ENCODE measurements around the gene ADPGK.

Gene ADPGK

GRCh38 chr15:72764656-72765055 lies 18.9 kb downstream of the ADPGK start:
- Histone ChIP-seq H2AFZ (ENCODE audit: low read depth, low read length) (no peak overlapping the region), H3K4me1 (ENCODE audit: control insufficient read depth, insufficient read depth, low read depth, low read length) (no peaks in the 10 kb centered on the region), H3K14ac (ENCODE audit: low read length in 2 of 2) (no peak overlapping the region), H3K4me2 (ENCODE audit: low read length, poor library complexity, severe bottlenecking) (no peak overlapping the region), H4K8ac (ENCODE audit: low read length) (no peak overlapping the region), H4K91ac (ENCODE audit: low read length) (no peak overlapping the region), H3K9ac (ENCODE audit: low read length) (no peak overlapping the region), H3K4ac (ENCODE audit: low read depth in 1 of 2, low read length in 2 of 2) (no peak overlapping the region), H3K27ac (ENCODE audit: low read length, poor library complexity, severe bottlenecking) (no peak overlapping the region), H2BK5ac (ENCODE audit: low read depth, low read length, poor library complexity, severe bottlenecking) (no peak overlapping the region), H2BK12ac (ENCODE audit: low read length in 2 of 2) (no peak overlapping the region), H3K4me3 (ENCODE audit: insufficient read depth in 1 of 2, low read depth in 1 of 2, low read length in 2 of 2) (no peak overlapping the region), H3K23ac (ENCODE audit: low read length in 2 of 2) (no peak overlapping the region), H2BK15ac (ENCODE audit: low read depth, poor library complexity, severe bottlenecking) (no peak overlapping the region), H3K36me3 (ENCODE audit: control insufficient read depth in 1 of 2, insufficient read depth in 2 of 2, low read depth in 1 of 2, low read length in 2 of 2) (peaks cover 28 to 87% of the 10 kb centered on the region in 2 experiments), H2BK120ac (ENCODE audit: low read depth, low read length) (no peak overlapping the region), H3K18ac (ENCODE audit: low read depth in 1 of 2, low read length in 2 of 2) (no peak overlapping the region), H2AK5ac (ENCODE audit: low read length, severe bottlenecking) (no peak overlapping the region), H3K27me3 (ENCODE audit: control insufficient read depth in 1 of 2, insufficient read depth in 1 of 2, low read length in 2 of 2) (no peaks in the 10 kb centered on the region), H3K79me1 (replicated peaks; ENCODE audit: low read length, poor library complexity, severe bottlenecking) (peaks cover 23% of the 10 kb centered on the region), H3K9me3 (ENCODE audit: control insufficient read depth, low read length) (peaks cover 26% of the 10 kb centered on the region)
- no peak for DNase-seq
- 100% methylated on average over 2 of the region's 3 CpGs for WGBS

DNA sequence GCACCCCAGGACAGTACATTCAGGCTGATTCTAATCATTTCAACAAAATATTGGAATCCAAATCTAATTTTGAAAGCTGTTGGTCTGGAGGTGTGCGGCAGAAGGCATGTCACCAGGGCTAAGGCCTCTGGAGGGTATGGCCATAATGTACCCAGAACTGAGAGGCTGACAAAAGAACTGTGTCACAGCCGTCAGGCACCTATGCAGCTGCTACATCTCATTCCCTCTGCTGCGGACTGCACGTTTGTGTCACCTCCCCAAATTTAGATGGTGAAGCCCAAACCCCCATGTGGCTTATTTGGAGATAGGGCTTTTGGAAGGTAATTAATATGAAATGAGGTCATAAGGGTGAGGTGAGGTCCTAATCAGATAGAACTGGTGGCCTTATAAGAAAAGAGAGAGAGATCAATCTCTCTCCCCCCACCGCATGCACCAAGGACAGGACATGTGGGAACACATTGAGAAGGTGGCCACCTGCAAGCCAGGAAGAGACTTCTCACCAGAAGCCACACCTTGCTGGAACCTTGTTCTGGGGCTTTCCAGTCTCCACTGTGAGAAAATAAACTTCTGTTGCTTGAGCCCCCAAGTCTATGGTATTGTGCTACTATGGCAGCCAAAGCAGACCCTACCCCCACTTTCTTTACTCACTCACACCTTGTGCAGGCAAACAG lies 22.8 kb downstream of the ADPGK start:
- H4K91ac ChIP-seq (ENCODE audit: low read length), result no peak overlapping the region
- H3K9ac ChIP-seq (ENCODE audit: low read length), result no peak overlapping the region
- H3K27ac ChIP-seq (ENCODE audit: low read length, poor library complexity, severe bottlenecking), result no peak overlapping the region
- H2AFZ ChIP-seq (ENCODE audit: low read depth, low read length), result no peak overlapping the region
- H3K14ac ChIP-seq (ENCODE audit: low read length in 2 of 2), result no peak overlapping the region
- H3K4me1 ChIP-seq (ENCODE audit: control insufficient read depth, insufficient read depth, low read depth, low read length), result peaks cover 2% of the 10 kb centered on the region
- H2BK15ac ChIP-seq (ENCODE audit: low read depth, poor library complexity, severe bottlenecking), result no peak overlapping the region
- no peak overlapping the region for H3K18ac ChIP-seq (ENCODE audit: low read depth in 1 of 2, low read length in 2 of 2)
- H3K36me3 ChIP-seq (ENCODE audit: control insufficient read depth in 1 of 2, insufficient read depth in 2 of 2, low read depth in 1 of 2, low read length in 2 of 2), result peaks cover 26 to 62% of the 10 kb centered on the region in 2 experiments
- peaks cover 26% of the 10 kb centered on the region for H3K79me1 ChIP-seq (replicated peaks; ENCODE audit: low read length, poor library complexity, severe bottlenecking)
- no peak overlapping the region for H3K4ac ChIP-seq (ENCODE audit: low read depth in 1 of 2, low read length in 2 of 2)
- no peak overlapping the region for H4K8ac ChIP-seq (ENCODE audit: low read length)
- no peak overlapping the region for H2BK5ac ChIP-seq (ENCODE audit: low read depth, low read length, poor library complexity, severe bottlenecking)
- no peak for DNase-seq
- no peak overlapping the region for H2BK12ac ChIP-seq (ENCODE audit: low read length in 2 of 2)
- H3K27me3 ChIP-seq (ENCODE audit: control insufficient read depth in 1 of 2, insufficient read depth in 1 of 2, low read length in 2 of 2), result no peaks in the 10 kb centered on the region
- H3K23ac ChIP-seq (ENCODE audit: low read length in 2 of 2), result no peak overlapping the region
- H2BK120ac ChIP-seq (ENCODE audit: low read depth, low read length), result no peak overlapping the region
- WGBS, result 95% methylated on average over 5 of the region's 5 CpGs
- no peak overlapping the region for H2AK5ac ChIP-seq (ENCODE audit: low read length, severe bottlenecking)
- no peaks in the 10 kb centered on the region for H3K9me3 ChIP-seq (ENCODE audit: control insufficient read depth, low read length)
- H3K4me2 ChIP-seq (ENCODE audit: low read length, poor library complexity, severe bottlenecking), result no peak overlapping the region
- H3K4me3 ChIP-seq (ENCODE audit: insufficient read depth in 1 of 2, low read depth in 1 of 2, low read length in 2 of 2), result no peak overlapping the region

DNA sequence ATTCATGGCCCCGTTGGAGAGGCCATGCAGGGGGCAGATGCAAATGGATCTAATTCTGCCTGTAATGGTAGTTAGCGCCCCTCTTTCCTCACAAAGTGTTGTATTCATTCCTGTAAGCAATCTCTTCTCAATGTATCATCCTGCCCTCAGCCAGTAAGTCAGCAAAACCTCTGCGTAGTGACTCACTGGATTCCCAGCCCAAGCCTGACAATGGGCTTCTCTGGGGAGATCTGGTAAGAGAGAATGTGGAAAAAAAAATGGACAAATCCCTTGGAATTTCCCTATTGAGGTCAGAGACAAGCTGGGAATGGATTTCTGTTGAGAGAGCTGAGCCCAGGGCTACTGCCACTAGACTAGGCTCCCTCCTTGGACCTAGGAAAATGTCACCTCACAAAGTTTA lies 25.4 kb downstream of the ADPGK start:
- no peak overlapping the region for H4K8ac ChIP-seq (ENCODE audit: low read length)
- H2BK15ac ChIP-seq (ENCODE audit: low read depth, poor library complexity, severe bottlenecking), result no peak overlapping the region
- no peaks in the 10 kb centered on the region for H3K9me3 ChIP-seq (ENCODE audit: control insufficient read depth, low read length)
- no peaks in the 10 kb centered on the region for H3K27me3 ChIP-seq (ENCODE audit: control insufficient read depth in 1 of 2, insufficient read depth in 1 of 2, low read length in 2 of 2)
- peak overlapping the region in 1 of 2 experiments; percentile 54 for H3K4me3 ChIP-seq (ENCODE audit: insufficient read depth in 1 of 2, low read depth in 1 of 2, low read length in 2 of 2)
- H2BK12ac ChIP-seq (ENCODE audit: low read length in 2 of 2), result no peak overlapping the region
- DNase-seq, result peak; percentile 97
- peaks cover 28% of the 10 kb centered on the region for H3K79me1 ChIP-seq (replicated peaks; ENCODE audit: low read length, poor library complexity, severe bottlenecking)
- H2AK5ac ChIP-seq (ENCODE audit: low read length, severe bottlenecking), result peak overlapping the region; percentile 70
- H3K4ac ChIP-seq (ENCODE audit: low read depth in 1 of 2, low read length in 2 of 2), result peak overlapping the region in 1 of 2 experiments; percentile 49
- H3K27ac ChIP-seq (ENCODE audit: low read length, poor library complexity, severe bottlenecking), result peak overlapping the region; percentile 71
- no peak overlapping the region for H3K18ac ChIP-seq (ENCODE audit: low read depth in 1 of 2, low read length in 2 of 2)
- no peak overlapping the region for H3K14ac ChIP-seq (ENCODE audit: low read length in 2 of 2)
- no peak overlapping the region for H3K23ac ChIP-seq (ENCODE audit: low read length in 2 of 2)
- peak overlapping the region; percentile 74 for H3K9ac ChIP-seq (ENCODE audit: low read length)
- H2AFZ ChIP-seq (ENCODE audit: low read depth, low read length), result no peak overlapping the region
- no peak overlapping the region for H4K91ac ChIP-seq (ENCODE audit: low read length)
- WGBS, result 82% methylated on average over 3 of the region's 3 CpGs
- H3K36me3 ChIP-seq (ENCODE audit: control insufficient read depth in 1 of 2, insufficient read depth in 2 of 2, low read depth in 1 of 2, low read length in 2 of 2), result peaks cover 36 to 65% of the 10 kb centered on the region in 2 experiments
- H3K4me2 ChIP-seq (ENCODE audit: low read length, poor library complexity, severe bottlenecking), result peak overlapping the region; percentile 19
- no peak overlapping the region for H2BK5ac ChIP-seq (ENCODE audit: low read depth, low read length, poor library complexity, severe bottlenecking)
- H2BK120ac ChIP-seq (ENCODE audit: low read depth, low read length), result no peak overlapping the region
- H3K4me1 ChIP-seq (ENCODE audit: control insufficient read depth, insufficient read depth, low read depth, low read length), result peaks cover 2% of the 10 kb centered on the region

GRCh38 chr15:72754096-72754495 lies 29.5 kb downstream of the ADPGK start:
- Histone ChIP-seq H3K23ac (ENCODE audit: low read length in 2 of 2) (no peak overlapping the region), H2BK5ac (ENCODE audit: low read depth, low read length, poor library complexity, severe bottlenecking) (no peak overlapping the region), H3K4me2 (ENCODE audit: low read length, poor library complexity, severe bottlenecking) (no peak overlapping the region), H3K4ac (ENCODE audit: low read depth in 1 of 2, low read length in 2 of 2) (no peak overlapping the region), H3K9ac (ENCODE audit: low read length) (no peak overlapping the region), H3K36me3 (ENCODE audit: control insufficient read depth in 1 of 2, insufficient read depth in 2 of 2, low read depth in 1 of 2, low read length in 2 of 2) (peaks cover 33 to 68% of the 10 kb centered on the region in 2 experiments), H3K9me3 (ENCODE audit: control insufficient read depth, low read length) (no peaks in the 10 kb centered on the region), H2BK15ac (ENCODE audit: low read depth, poor library complexity, severe bottlenecking) (no peak overlapping the region), H4K91ac (ENCODE audit: low read length) (no peak overlapping the region), H2BK12ac (ENCODE audit: low read length in 2 of 2) (no peak overlapping the region), H3K4me1 (ENCODE audit: control insufficient read depth, insufficient read depth, low read depth, low read length) (peaks cover 4% of the 10 kb centered on the region), H3K79me1 (replicated peaks; ENCODE audit: low read length, poor library complexity, severe bottlenecking) (peaks cover 20% of the 10 kb centered on the region), H3K27me3 (ENCODE audit: control insufficient read depth in 1 of 2, insufficient read depth in 1 of 2, low read length in 2 of 2) (no peaks in the 10 kb centered on the region), H3K18ac (ENCODE audit: low read depth in 1 of 2, low read length in 2 of 2) (no peak overlapping the region), H4K8ac (ENCODE audit: low read length) (no peak overlapping the region), H2AFZ (ENCODE audit: low read depth, low read length) (no peak overlapping the region), H3K14ac (ENCODE audit: low read length in 2 of 2) (no peak overlapping the region), H2AK5ac (ENCODE audit: low read length, severe bottlenecking) (no peak overlapping the region), H3K4me3 (ENCODE audit: insufficient read depth in 1 of 2, low read depth in 1 of 2, low read length in 2 of 2) (no peak overlapping the region), H2BK120ac (ENCODE audit: low read depth, low read length) (no peak overlapping the region), H3K27ac (ENCODE audit: low read length, poor library complexity, severe bottlenecking) (no peak overlapping the region)
- WGBS, result 100% methylated on average over 1 of the region's 6 CpGs
- no peak for DNase-seq
